GM12878 (cell line): Measurements from ENCODE around the gene AP1AR. TPM values are rescaled to one million over a fixed set of nuclear protein-coding genes. Genes with fewer than 3 reads are reported as not detected.

Experiments used
- ASH2L ChIP-seq: fragments of 300-600, 200-600 bp; sonication (generic); IDR thresholded peaks from 2 replicates; pipeline ENCODE4 v1.6.1; 2017; ENCODE audit warnings: low read depth, mild to moderate bottlenecking, borderline replicate concordance
- ATF3 ChIP-seq: IDR thresholded peaks from 2 replicates; pipeline ENCODE4 v1.6.1; 2011; ENCODE audit warnings: low read depth, mild to moderate bottlenecking, low read length, moderate library complexity, borderline replicate concordance; ENCODE audit errors: extremely low read depth
- BCLAF1 ChIP-seq: fragments of 450-650 bp; IDR thresholded peaks from 2 replicates; pipeline ENCODE4 v1.6.1; 2017; ENCODE audit warnings: antibody characterized with exemption, mild to moderate bottlenecking, moderate library complexity
- CBX5 ChIP-seq: sonication (generic); IDR thresholded peaks from 2 replicates; pipeline ENCODE4 v1.6.1; 2016; ENCODE audit warnings: low read depth, moderate library complexity, mild to moderate bottlenecking, inconsistent platforms
- EP300 ChIP-seq, 2 experiments: fragments of 150-350 bp in 1 of 2; IDR thresholded peaks; 2 replicates each; pipeline ENCODE4 v1.6.1; 2011 to 2012; ENCODE audit warnings: low read depth in 2 of 2, low read length in 2 of 2, borderline replicate concordance in 1 of 2, improper control_type of control experiment in 1 of 2, inconsistent platforms in 1 of 2; ENCODE audit not compliant: control insufficient read depth in 1 of 2
- FOXK2 ChIP-seq: fragments of 450-650 bp; IDR thresholded peaks from 2 replicates; pipeline ENCODE4 v1.6.1; 2017; ENCODE audit warnings: mild to moderate bottlenecking, moderate library complexity
- IRF4 ChIP-seq: IDR thresholded peaks from 2 replicates; pipeline ENCODE4 v1.6.1; 2011; ENCODE audit warnings: low read depth, low read length
- KAT2A ChIP-seq: conservative IDR thresholded peaks from 2 replicates; pipeline ENCODE4 v1.6.1; 2011; ENCODE audit warnings: low read depth, low read length; ENCODE audit not compliant: control insufficient read depth
- MYC ChIP-seq: IDR thresholded peaks from 2 replicates; pipeline ENCODE4 v1.6.1; 2011; ENCODE audit warnings: mild to moderate bottlenecking, low read length, moderate library complexity, inconsistent platforms; ENCODE audit not compliant: insufficient read depth, insufficient replicate concordance, insufficient read length, severe bottlenecking
- NRF1 ChIP-seq: conservative IDR thresholded peaks from 2 replicates; pipeline ENCODE4 v1.6.1; 2011; ENCODE audit warnings: mild to moderate bottlenecking, low read depth, low read length, improper control_type of control experiment
- PAX8 ChIP-seq: fragments of 450-650 bp; IDR thresholded peaks from 2 replicates; pipeline ENCODE4 v1.6.1; 2017; ENCODE audit warnings: mild to moderate bottlenecking, moderate library complexity
- POLR2AphosphoS5 ChIP-seq: IDR thresholded peaks from 2 replicates; pipeline ENCODE4 v1.6.1; 2011; ENCODE audit warnings: mild to moderate bottlenecking, low read length, inconsistent platforms
- SMAD1 ChIP-seq: fragments of 450-650 bp; IDR thresholded peaks from 2 replicates; pipeline ENCODE4 v1.6.1; 2018; ENCODE audit warnings: mild to moderate bottlenecking, low read depth; ENCODE audit not compliant: partially characterized antibody
- SMC3 ChIP-seq: IDR thresholded peaks from 2 replicates; pipeline ENCODE4 v1.6.1; 2011; ENCODE audit warnings: low read length, improper control_type of control experiment, borderline replicate concordance
- SRF ChIP-seq, 2 experiments: IDR thresholded peaks; 2 replicates each; pipeline ENCODE4 v1.6.1; 2011; ENCODE audit warnings: low read depth in 2 of 2, low read length in 2 of 2, mild to moderate bottlenecking in 1 of 2, moderate library complexity in 1 of 2
- TBL1XR1 ChIP-seq: IDR thresholded peaks from 2 replicates; pipeline ENCODE4 v1.6.1; 2012; ENCODE audit warnings: low read depth, low read length, improper control_type of control experiment
- ZBED1 ChIP-seq: IDR thresholded peaks from 2 replicates; pipeline ENCODE4 v1.6.1; 2016; ENCODE audit warnings: borderline replicate concordance
- ZBTB33 ChIP-seq: fragments of 450-650 bp; IDR thresholded peaks from 2 replicates; pipeline ENCODE4 v1.6.1; 2017; ENCODE audit warnings: mild to moderate bottlenecking
- ZNF207 ChIP-seq: fragments of 450-650 bp; IDR thresholded peaks from 2 replicates; pipeline ENCODE4 v1.6.1; 2014; ENCODE audit warnings: antibody characterized with exemption, mild to moderate bottlenecking, borderline replicate concordance
- ZNF274 ChIP-seq: IDR thresholded peaks from one replicate; pipeline ENCODE4 v1.8.0; 2011; ENCODE audit not compliant: insufficient read length, insufficient read depth
- ZNF687 ChIP-seq: fragments of 450-650 bp; IDR thresholded peaks from 2 replicates; pipeline ENCODE4 v1.6.1; 2017; ENCODE audit warnings: mild to moderate bottlenecking, moderate library complexity
- polyA plus RNA-seq, 11 experiments: library from polyadenylated mRNA; depleted of rRNA in 4 of 11; unstranded in 6 of 11; stranded (reverse) in 5 of 11; fragments of >200 nt; fragmentation: Nextera tagmentation in 4 of 11; fragmentation: Illumina TruSeq in 1 of 11; extraction: Ambion mirVana in 4 of 11; extraction: Trizol in 1 of 11; gene quantifications; 1 replicate in 1 of 11; 2 replicates in 10 of 11; pipeline versions ENCODE4 v1.2.1 to v1.2.3, GENCODE V29; 2011 to 2016; ENCODE audit warnings: inconsistent platforms in 2 of 11, missing spikeins in 2 of 11, low read depth in 1 of 11
- total RNA-seq, 4 experiments: library from RNA; depleted of rRNA in 3 of 4; stranded (reverse); fragments of >200 nt in 3 of 4; fragmentation: Illumina TruSeq in 1 of 4; extraction: Trizol in 1 of 4; gene quantifications; 2 replicates each; pipeline versions ENCODE4 v1.2.1 to v1.2.3, GENCODE V29; 2013 to 2021

AP1AR gene
- total and polyA plus RNA-seq, 10 of the 15 experiments (the other 5 are each of a cell fraction or from before 2014, with no cell fraction given) = 5.6 to 29.1 (median 16.3) TPM

GRCh38 chr4:112312610-112313239, 81.1 kb downstream of the AP1AR start (continued):
- TF ChIP-seq BCLAF1 = no peak
- TF ChIP-seq NRF1 = no peak
- TF ChIP-seq ZNF207 = no peak
- TF ChIP-seq EP300 (IDR thresholded peaks at IDR 0.05; ENCODE audit: borderline replicate concordance in 1 of 2, control insufficient read depth in 1 of 2, low read depth in 2 of 2, low read length in 2 of 2) = peak; percentile 8 to 40; a peak in 2 of 4 replicates
- no peak; the same call in 1 of the 2 replicates for TF ChIP-seq IRF4
- TF ChIP-seq KAT2A = no peak
- no peak for TF ChIP-seq SRF (IDR thresholded peaks at IDR 0.05; ENCODE audit: low read depth in 2 of 2, low read length in 2 of 2)
- TF ChIP-seq ZBED1 = no peak; the same call in 1 of the 2 replicates
- TF ChIP-seq CBX5 = peak; percentile 46; the same call in 1 of the 2 replicates
- TF ChIP-seq SMAD1 = no peak
- peak; percentile 43; the same call in 1 of the 2 replicates for TF ChIP-seq ZNF687
- no peak for TF ChIP-seq FOXK2
- no peak for TF ChIP-seq ZNF274
- peak; percentile 2; the same call in 1 of the 2 replicates for TF ChIP-seq SMC3
- TF ChIP-seq ZBTB33 = no peak
- TF ChIP-seq MYC = no peak
- TF ChIP-seq PAX8 = no peak
- TF ChIP-seq ASH2L = no peak
- peak; percentile 71; the same call in 1 of the 2 replicates for TF ChIP-seq POLR2AphosphoS5
- TF ChIP-seq TBL1XR1 = no peak
- TF ChIP-seq ATF3 = no peak
